NB4 (cell line): ENCODE measurements around the gene AP5B1.

ENCODE experiments used
- POLR2A ChIP-seq: IDR thresholded peaks from 2 replicates; pipeline ENCODE4 v1.6.1; 2011; ENCODE audit warnings: mild to moderate bottlenecking; ENCODE audit not compliant: insufficient read length; ENCODE audit errors: extremely low read depth
- TF ChIP-seq, protein P1 (sequence below): IDR thresholded peaks from one replicate; pipeline ENCODE4 v1.5.1; 2012; ENCODE audit warnings: low read depth, low read length
- TF ChIP-seq, protein P2 (sequence below): IDR thresholded peaks from 2 replicates; pipeline ENCODE4 v1.6.1; 2011; ENCODE audit warnings: low read depth, low read length

DNA sequence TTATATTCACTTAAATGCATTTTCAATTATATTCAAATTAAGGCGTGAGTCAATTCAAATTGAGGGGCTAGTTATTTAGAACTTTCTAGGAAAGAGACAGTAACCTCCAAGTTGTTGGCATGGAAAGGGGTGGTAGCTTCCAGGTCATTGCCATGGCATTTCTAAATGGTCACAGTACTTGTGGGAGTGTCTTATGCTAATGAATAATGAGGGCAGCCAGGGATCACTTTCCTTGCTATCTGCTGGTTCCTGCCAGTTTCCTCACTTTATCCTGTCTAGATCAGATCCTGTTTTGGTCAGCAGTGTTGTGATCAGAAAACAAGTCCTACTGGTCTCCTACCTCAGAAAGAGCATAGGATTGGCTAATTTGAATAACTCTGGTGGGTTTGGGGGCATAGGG is 38.4 kb downstream of the AP5B1 start:
- TF ChIP-seq, protein P1, sequence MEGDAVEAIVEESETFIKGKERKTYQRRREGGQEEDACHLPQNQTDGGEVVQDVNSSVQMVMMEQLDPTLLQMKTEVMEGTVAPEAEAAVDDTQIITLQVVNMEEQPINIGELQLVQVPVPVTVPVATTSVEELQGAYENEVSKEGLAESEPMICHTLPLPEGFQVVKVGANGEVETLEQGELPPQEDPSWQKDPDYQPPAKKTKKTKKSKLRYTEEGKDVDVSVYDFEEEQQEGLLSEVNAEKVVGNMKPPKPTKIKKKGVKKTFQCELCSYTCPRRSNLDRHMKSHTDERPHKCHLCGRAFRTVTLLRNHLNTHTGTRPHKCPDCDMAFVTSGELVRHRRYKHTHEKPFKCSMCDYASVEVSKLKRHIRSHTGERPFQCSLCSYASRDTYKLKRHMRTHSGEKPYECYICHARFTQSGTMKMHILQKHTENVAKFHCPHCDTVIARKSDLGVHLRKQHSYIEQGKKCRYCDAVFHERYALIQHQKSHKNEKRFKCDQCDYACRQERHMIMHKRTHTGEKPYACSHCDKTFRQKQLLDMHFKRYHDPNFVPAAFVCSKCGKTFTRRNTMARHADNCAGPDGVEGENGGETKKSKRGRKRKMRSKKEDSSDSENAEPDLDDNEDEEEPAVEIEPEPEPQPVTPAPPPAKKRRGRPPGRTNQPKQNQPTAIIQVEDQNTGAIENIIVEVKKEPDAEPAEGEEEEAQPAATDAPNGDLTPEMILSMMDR: no peak
- TF ChIP-seq POLR2A: no peak
- TF ChIP-seq, protein P2, sequence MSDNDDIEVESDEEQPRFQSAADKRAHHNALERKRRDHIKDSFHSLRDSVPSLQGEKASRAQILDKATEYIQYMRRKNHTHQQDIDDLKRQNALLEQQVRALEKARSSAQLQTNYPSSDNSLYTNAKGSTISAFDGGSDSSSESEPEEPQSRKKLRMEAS: no peak
